Omental fat pad (tissue), 4 donors: ENCODE results near the gene FRMPD1. TPM values are rescaled to one million over a fixed set of nuclear protein-coding genes. Genes with fewer than 3 reads are reported as not detected.

Source experiments
- ATAC-seq: fragments of 150-250 bp; one replicate; pipeline ENCODE4 v1.9.1; 2016; ENCODE audit warnings: mild to moderate bottlenecking, moderate library complexity; ENCODE audit not compliant: low FRiP score
- DNase-seq: peaks from one replicate; pipeline ENCODE4 v3.0.0-alpha.2; 2019; ENCODE audit warnings: low spot score
- CTCF ChIP-seq, 3 donors: fragments of 450-650 bp; IDR thresholded peaks; one replicate each; pipeline ENCODE4 v1.5.1; 2016 to 2017; ENCODE audit warnings: antibody characterized with exemption in 3 of 3, mild to moderate bottlenecking in 3 of 3, moderate library complexity in 2 of 3
- total RNA-seq, 4 donors: library from RNA; depleted of rRNA; stranded (reverse); fragments of >200 nt; gene quantifications; one replicate each; pipeline ENCODE4 v1.1.0, GENCODE V29; 2016

FRMPD1 gene
- total RNA-seq, 4 donors from 2014 or later = 0.44 to 0.95 (median 0.74) TPM; not detected in 1

DNA sequence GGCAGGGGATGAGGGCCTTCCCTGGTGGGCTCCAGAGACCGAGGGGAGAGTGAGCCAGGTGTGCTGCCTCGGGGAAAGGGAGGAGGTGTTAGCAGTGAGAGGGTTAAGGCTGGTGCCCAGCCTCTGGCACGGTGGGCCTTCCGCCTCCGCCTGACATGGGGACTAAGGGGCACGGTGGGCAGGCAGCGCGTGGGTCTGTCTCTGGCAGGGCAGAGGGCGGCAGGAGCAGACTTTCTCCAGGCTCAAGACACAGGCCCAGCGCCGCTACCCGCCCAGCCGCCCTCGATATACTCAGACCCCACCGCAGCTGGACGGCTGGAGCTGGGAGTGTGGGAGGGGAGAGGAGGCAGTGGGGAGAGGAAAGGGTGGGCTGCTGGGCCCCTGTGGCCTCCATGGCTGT is 14.9 kb upstream of the FRMPD1 start:
- no peak for ATAC-seq
- DNase-seq = no peak
- no peak for TF ChIP-seq CTCF (IDR thresholded peaks at IDR 0.05)

- TF ChIP-seq CTCF (IDR thresholded peaks at IDR 0.05) = no peak
- no peak for ATAC-seq
- DNase-seq = no peak
Measured at GRCh38 chr9:37636511-37637448, 14.0 kb upstream of the FRMPD1 start.

DNA sequence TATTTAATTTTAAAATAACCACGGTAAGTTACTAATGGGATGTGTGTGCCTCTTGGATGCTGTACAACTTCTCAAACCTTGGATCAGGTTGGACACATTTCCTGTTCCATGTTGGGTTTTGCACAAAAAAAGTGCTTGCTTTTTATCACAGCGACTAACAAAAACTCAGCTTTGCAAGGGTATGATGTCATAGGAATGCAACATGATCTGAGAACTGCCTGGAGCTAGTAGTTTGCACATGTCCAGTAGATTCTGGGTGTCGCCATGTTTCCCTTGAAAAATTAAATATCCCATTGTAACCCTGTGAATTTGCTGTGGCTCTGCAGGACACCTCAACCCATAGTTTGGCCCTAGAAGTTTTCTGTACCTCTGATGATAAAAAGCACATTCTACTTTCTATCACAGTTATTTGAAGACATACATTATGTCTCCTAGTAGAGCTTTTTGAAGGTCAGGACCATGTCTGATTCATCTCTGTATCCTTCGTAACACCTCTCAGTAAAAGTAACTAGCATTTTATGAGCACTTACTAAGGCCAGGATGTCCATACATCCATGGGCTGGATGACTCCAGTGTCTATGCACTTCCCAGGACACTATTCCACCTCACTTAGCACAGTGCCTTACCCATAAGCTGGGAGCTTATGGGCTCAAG is 11.5 kb upstream of the FRMPD1 start:
- no peak for ATAC-seq
- no peak for TF ChIP-seq CTCF (IDR thresholded peaks at IDR 0.05)
- no peak for DNase-seq

- ATAC-seq (no peak), DNase-seq (no peak)
- no peak for TF ChIP-seq CTCF (IDR thresholded peaks at IDR 0.05)
Measured at GRCh38 chr9:37639841-37640240, 10.9 kb upstream of the FRMPD1 start.

DNA sequence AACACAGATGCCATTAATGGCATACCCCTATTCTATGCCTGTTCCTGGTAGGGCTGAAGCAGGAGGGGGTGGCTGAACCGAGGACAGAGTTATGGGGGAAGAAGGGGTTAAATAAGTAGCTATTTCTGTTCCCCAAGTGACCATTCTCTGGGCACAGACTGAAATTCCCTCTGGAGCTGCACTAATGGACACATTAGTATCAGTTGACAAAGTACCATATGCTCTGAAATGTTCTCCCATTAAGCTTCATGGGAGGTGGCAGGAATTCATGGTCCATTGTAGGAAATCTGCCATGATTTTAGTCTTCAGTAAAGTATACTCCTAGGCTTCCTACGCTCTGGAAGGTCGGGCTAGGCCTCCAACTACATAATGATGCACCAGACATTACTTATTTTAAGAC is 10.5 kb upstream of the FRMPD1 start:
- ATAC-seq (no peak), DNase-seq (no peak)
- no peak for TF ChIP-seq CTCF (IDR thresholded peaks at IDR 0.05)

DNA sequence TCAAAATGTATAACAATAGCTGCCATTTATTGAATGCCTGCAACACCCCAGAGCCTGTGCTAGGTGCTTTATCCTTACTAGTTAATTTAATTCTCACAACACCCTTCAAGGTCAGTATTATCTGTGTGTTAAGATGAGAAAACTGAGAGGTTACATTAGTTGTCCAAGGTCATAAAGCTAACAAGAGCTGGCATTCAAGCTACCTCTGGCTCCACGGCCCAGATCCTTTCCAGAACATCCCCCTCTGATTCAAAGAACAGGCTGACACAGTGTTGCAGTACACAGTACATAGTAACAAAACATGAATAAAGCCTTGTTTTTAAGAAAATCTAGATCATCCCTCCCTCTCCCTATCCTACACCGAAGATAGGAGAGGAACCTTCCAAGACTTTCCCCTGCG is 9.4 kb upstream of the FRMPD1 start:
- DNase-seq = no peak
- no peak for TF ChIP-seq CTCF (IDR thresholded peaks at IDR 0.05)
- ATAC-seq = no peak
